ENCODE results near the gene NTNG1.

NTNG1 gene

DNA sequence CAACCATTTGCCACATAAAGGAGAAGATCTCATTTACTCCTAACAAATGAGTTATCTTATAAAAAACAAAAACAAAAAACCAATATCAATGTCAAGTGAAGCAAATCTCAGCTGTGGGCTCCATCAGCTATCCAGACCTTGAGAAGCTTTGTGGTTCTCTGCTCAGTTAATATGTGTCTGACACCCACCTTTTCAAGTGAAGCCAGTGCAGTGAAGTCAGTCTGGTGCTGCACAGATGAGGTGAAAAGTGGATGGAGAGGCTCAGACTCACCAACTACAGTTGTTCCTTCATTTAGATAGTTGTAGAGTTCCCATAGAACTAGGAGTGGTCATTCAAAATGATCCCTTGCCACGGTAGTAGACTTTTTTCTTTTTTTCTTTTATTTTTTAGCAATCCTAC is 106.8 kb downstream of the NTNG1 start:
- DNase-seq (ENCODE audit: low read depth) = no peak
- no peak overlapping the region for H3K4me3 ChIP-seq (ENCODE audit: low read depth, low read length)

DNA sequence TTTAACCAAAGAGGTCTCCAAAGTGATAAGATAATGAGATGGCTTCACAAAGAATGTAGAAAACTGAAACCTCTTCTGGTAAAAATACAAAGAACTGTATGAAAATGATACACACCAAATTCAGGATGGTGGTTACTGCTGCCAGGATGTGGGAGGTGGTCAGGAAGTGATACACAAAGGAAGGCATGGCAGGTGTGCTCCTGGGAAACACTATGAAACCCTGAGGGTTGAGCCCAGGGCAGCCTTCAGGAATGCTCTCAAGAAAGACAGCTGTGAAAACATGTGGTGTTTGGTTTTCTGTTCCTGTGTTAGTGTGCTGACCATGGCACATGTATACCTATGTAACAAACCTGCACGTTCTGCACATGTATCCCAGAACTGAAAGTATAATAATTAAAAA is 109.3 kb downstream of the NTNG1 start:
- H3K4me3 ChIP-seq (ENCODE audit: low read depth, low read length) = no peak overlapping the region
- DNase-seq (ENCODE audit: low read depth) = no peak

DNA sequence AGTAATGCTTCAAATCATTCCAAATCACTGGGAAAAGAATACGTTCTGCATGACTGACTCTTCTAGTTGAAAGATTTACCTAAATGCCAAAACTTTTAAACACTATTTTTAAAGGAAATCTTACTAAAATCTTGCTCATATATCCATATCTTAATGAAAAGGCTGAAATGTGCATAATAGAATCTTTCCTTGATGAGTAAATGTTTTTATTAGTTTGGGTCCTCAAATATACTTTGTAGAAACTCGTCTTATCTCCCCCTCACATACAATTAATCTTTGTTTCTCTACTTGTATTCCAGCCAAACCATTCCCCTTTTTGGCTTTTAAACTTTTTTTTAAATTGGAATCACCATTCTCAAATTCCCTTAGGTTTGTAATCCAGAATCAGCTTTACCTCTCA is 110.2 kb downstream of the NTNG1 start:
- no peak for DNase-seq (ENCODE audit: low read depth)
- H3K4me3 ChIP-seq (ENCODE audit: low read depth, low read length) = no peak overlapping the region

DNA sequence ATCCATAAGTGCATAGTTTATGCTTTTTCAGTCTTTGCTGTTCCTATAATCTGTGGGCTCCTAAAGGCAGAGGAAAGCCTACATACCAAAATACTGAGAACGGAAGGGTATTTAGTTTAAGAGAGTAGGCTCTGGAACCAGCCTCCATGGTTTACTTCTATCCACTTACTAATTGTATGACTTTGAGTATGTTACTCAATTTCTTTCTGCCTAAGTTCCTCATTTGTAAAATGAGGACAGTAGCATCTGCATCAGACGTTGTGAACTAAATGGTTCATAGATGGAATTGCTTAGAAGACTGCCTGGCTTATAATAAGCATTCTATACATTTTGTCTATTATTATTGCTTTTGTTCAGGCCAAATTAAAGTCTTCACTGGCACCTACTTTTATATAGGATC is 111.0 kb downstream of the NTNG1 start:
- H3K4me3 ChIP-seq (ENCODE audit: low read depth, low read length) = no peak overlapping the region
- DNase-seq (ENCODE audit: low read depth) = no peak

DNA sequence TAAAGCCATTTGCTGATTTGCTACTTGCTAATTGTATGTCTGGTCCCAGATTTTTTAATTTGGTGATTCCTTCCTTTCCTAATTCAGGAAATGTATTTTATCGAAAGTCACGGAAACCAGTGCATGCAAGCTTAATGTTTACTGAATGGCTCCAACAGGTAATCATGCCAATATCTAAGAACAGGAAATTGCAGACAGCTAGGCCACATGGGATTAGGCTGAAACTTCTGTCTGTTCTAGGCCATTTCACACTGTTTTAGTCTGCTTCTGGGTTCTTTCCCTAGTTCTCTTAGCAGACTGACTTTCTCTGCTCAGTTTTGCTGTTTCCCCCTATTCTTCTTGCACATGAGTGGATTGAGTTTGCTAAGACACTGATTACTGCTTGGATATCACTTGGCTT is 111.4 kb downstream of the NTNG1 start:
- H3K4me3 ChIP-seq (ENCODE audit: low read depth, low read length) = no peak overlapping the region
- no peak for DNase-seq (ENCODE audit: low read depth)

DNA sequence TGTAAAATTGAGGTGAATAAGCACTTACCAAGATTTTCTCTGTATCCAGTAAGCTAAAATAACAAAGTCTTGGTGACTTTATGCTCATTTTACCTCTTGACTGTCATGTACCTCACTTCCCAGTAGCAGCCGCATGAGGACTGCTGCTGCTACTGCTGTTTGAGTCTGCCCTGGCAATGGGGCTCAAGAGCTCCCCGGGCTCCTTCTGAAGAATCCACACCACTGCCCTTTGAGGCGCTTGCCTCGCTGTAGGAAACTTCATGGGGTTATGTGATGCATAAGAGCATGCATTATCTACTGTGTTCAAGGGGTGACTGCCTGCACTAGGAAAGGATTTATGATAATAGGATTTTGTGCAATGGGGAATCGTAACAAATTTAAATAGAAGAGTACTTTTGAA is 113.5 kb downstream of the NTNG1 start:
- no peak overlapping the region for H3K4me3 ChIP-seq (ENCODE audit: low read depth, low read length)
- no peak for DNase-seq (ENCODE audit: low read depth)

DNA sequence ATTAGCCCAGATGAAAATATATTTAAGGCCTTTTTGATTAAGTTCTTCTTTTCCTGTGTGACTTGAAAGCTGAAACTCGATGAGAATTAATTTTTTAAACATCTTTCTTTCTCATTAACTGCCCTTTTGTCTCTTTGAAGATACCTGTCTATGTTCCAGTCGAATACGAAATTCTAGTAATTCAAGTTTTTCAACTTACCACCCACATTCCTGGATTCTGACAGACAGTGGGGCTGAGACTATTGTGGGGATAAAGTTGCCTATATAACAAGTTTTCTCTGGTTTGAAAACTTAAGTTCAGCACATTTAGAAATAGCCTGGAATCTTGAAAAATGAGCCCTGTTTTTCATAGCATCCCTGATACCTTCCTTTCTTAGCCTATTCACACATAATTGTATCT is 114.6 kb downstream of the NTNG1 start:
- DNase-seq (ENCODE audit: low read depth) = no peak
- H3K4me3 ChIP-seq (ENCODE audit: low read depth, low read length) = no peak overlapping the region

DNA sequence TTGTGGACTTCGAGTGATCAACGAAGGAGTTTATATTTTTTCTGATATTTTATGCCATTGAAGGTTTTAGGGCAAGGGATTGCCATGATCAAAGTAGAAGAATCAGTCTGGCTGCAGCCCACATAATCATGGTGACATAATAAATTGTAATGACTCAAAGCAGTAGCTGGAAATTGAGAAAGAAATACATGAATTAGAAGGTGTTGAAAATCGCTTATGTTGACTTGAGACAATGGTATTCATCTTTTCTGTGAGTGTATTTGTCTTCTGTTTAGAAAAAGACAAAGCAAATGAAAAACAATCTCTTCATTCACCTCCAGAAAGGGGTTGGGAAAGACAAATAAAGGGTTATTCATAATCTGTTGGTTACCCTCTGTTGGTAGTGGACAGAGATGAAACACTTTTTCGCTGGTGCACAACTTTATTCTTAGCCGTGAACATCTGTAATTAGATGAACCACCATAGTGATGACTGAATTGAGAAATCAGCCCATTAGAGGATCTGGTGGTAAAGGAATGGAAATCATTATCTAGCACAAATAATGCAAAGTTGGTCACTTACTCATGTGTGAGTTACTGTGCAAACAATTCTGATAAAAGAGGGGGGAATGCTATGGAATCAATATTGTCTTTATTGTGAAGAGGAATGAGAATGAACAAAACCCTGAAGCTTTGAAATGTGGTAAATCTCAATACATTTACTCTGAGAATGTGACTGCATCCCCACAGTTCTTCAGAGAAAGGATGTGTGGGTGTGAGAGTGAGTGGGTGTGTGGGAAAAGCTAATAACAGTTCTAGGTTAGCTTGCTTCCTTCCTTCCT is 121.8 kb downstream of the NTNG1 start:
- DNase-seq (ENCODE audit: low read depth) = peak; percentile 33
- H3K4me3 ChIP-seq (ENCODE audit: low read depth, low read length) = no peak overlapping the region

DNA sequence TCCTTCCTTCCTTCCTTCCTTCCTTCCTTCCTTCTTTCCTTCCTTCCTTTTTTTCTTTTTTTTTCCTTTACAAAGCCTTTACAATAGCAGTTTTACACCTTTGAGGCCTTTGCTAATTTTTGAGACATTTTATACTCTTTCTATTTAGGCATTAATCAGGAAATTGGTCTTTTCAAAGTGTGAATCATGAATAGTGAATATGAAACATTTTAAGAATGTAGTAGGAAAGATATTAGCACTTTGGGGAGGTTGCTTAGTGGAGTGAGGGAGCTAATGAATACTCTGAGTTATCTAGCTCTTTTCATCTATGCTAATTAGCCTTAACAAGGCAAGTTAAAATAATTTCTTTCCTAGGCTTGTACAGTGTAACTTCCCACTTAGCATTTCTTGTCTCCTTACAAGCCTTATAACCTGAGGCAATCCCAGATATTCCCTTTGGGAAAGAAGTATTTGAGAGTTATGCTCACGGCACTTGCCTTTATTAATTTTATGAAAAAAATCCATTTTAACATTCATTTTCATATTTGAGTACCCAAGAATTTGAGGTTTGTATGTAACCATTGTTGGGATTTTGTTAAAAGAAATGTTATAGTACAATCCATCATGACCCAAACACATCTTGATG is 122.6 kb downstream of the NTNG1 start:
- no peak overlapping the region for H3K4me3 ChIP-seq (ENCODE audit: low read depth, low read length)
- no peak for DNase-seq (ENCODE audit: low read depth)

DNA sequence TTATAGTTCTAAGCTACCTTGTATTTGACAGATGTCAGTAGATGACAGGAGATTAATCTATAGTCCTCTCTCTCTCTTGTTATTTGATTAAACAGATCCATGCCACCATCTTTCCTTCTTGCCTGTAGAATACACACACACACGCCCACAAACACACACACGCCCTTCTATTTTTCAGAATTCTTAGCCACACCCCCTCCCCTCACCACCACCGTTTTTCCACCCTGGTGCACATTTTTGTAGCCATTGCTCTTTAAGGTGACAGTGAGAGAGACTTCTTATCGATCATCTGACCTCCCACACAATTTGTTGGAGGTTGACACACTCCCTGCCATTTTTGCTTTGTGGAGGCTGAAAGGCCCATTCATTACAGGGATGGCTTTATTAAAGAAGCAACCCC is 123.2 kb downstream of the NTNG1 start:
- DNase-seq (ENCODE audit: low read depth) = no peak
- H3K4me3 ChIP-seq (ENCODE audit: low read depth, low read length) = no peak overlapping the region

DNA sequence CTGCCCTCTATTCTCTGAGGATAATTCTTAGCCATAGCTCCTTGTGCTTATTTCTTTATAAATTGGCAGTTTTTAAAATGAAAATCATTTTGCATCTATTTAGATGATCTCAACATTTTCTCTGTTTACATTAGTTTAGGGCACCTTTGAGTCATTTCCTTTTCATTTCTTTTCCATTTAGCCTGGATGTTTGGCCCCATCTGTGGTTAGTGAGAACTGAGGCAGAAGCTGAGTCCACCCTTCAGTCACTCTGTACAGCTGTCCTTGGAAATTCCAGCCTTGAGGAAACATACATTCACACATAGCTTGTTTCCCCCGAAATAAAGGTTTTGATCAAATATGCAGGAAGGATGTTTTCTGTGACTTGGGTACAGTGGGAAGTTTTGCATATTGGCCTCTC is 123.7 kb downstream of the NTNG1 start:
- DNase-seq (ENCODE audit: low read depth) = no peak

DNA sequence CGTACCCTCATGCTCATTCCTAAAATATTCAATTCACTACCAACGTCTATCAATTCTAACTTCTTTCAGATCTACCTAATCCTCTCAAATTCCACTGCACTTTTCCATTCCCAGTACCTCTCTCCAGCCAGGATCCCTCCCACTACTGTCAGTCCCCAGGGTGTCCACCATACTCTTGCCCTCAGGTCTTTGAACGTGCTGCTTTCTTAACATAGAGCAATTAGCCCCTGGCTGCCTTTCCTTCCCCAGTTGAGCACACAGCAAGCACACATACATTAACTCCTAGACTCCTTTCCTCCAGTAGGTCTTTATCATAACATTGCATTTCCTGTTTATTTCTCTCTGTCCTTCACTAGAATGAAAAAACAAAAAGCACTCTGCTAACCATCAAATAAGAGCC is 126.7 kb downstream of the NTNG1 start:
- no peak overlapping the region for H3K4me3 ChIP-seq (ENCODE audit: low read depth, low read length)
- DNase-seq (ENCODE audit: low read depth) = no peak

More for the DNA sequence above, 123.7 kb downstream of the NTNG1 start:
- H3K4me3 ChIP-seq (ENCODE audit: low read depth, low read length) = no peak overlapping the region

DNA sequence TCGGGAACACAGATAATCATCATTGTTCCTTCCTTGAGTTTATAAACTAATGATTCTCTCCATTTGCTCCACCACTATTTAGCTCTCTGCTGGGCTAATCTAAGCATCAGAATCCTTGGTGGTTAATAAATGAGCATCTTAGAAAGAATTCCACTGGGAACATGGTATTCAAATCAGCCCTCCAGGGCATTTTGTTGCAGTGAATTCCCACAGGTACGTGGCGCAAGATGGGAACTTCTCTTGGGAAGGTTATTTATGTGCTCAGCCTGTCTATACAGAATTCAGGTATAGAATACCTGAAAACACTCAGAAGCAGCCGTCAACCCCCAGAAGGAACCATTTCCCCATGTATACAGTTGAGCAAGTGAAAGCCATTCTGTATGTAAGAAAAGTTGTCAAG is 131.5 kb downstream of the NTNG1 start:
- no peak overlapping the region for H3K4me3 ChIP-seq (ENCODE audit: low read depth, low read length)

DNA sequence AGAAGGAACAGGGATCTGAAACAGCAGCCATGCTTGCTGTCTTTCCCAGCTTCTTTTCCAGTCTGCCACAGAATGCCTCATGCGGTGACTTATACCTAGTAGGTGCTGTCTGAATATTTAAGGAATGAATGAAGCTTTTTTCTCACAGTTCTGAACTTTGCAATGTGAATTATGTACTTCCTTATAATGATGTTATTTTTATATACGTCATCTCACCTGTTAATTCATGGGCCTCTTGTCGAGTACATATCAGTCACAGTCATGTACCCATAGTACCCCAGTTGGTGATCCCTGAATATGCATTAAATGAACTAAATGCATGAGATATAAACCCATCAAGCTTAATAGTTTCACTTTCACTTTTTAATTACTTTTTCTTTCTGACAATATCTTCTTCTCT is 132.7 kb downstream of the NTNG1 start:
- H3K4me3 ChIP-seq (ENCODE audit: low read depth, low read length) = no peak overlapping the region
- no peak for DNase-seq (ENCODE audit: low read depth)

More for the DNA sequence above, 131.5 kb downstream of the NTNG1 start:
- DNase-seq (ENCODE audit: low read depth) = no peak

DNA sequence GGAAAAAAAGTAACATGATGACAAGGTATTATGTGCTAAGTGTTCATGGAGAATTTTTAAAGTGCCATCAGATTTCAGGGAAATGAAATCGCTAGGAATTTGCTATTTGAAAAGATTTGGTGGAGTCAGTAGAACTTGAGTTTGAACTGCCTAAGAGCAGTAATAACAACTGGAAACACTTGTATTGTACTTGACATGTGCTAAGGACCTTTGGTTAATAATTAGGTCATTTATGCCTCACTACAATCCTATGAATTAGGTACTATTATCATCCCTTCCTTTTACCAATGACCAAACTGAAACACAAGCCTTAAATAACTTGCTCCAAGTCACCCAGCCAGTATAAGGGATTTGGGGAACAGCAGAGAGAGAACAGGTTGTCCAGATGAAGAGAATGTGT is 133.4 kb downstream of the NTNG1 start:
- DNase-seq (ENCODE audit: low read depth) = no peak
- H3K4me3 ChIP-seq (ENCODE audit: low read depth, low read length) = no peak overlapping the region

DNA sequence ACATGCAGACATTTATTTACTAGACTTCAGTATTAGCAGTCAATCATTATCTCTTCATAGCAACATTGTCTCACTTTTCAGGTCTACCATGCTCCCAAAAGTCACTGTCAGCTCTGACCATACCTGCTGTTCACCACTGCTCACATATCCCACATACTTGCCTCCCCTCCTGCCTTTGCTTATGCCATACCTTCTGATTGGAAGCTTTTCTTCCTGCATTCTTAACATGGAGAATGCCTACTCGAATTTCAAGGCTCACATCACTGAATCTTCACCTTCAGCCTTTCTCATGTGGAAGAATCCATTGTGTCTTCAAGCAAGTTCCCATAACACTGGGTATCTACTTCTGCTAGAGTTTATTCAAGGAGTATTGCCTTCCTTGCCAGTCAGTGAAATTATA is 135.4 kb downstream of the NTNG1 start:
- DNase-seq (ENCODE audit: low read depth) = no peak
- H3K4me3 ChIP-seq (ENCODE audit: low read depth, low read length) = no peak overlapping the region

DNA sequence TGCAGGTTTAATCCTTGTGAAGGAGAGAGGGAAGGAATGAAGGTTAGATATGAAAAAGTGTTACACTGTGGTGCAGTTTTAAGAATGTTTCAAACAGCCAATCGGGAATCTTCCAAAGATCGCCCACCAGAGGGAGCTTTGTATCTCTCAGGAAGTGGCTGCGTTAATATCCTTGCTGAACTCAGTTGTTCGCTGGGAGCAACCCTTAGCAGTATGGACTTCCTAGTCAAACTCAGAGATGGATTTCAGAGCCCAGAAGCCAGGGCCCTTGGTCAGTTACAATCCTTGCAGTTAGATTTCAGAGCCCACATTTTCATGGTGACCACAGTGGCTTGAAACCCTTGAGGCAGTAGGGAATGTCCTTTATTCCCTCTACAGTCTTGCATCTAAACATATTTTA is 136.2 kb downstream of the NTNG1 start:
- no peak for DNase-seq (ENCODE audit: low read depth)
- no peak overlapping the region for H3K4me3 ChIP-seq (ENCODE audit: low read depth, low read length)

DNA sequence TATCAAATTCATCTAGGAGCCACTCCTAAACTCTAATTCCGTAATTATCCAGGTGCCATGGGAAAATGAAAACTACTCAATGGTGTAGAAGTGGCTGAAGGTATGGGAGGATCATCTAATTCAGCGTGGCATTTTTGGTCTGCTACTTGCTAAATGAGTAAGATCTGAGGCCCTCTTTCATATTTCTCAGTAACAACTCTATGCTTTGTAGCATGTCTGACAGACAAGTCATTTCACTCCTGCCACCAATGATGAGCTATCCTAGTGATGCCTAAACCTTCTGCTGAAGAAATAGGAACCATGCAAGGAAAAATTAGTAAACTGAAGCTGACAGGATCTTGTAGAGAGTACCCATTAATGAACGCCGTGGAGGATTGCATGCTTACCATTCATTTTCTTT is 145.3 kb downstream of the NTNG1 start:
- no peak for DNase-seq (ENCODE audit: low read depth)
- no peak overlapping the region for H3K4me3 ChIP-seq (ENCODE audit: low read depth, low read length)

DNA sequence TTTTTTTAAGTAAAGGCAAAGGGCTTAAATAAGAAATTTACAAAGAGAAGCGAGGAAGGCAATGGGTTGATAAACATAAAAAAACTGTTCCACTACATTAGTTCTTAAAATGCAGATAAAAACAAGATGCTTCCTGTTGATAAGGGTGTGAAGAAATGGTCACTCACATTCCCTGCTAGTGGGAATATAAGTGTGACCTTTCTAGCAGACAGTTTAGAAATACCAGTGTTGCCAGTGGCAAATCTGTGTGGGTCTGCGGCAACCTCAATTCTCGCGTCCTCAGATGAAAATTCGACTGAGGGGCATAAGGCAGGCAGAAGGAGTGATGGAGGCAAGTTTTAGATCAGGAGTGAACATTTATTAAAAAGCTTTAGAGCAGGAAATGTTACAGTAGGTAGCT is 151.1 kb downstream of the NTNG1 start:
- DNase-seq (ENCODE audit: low read depth) = no peak

DNA sequence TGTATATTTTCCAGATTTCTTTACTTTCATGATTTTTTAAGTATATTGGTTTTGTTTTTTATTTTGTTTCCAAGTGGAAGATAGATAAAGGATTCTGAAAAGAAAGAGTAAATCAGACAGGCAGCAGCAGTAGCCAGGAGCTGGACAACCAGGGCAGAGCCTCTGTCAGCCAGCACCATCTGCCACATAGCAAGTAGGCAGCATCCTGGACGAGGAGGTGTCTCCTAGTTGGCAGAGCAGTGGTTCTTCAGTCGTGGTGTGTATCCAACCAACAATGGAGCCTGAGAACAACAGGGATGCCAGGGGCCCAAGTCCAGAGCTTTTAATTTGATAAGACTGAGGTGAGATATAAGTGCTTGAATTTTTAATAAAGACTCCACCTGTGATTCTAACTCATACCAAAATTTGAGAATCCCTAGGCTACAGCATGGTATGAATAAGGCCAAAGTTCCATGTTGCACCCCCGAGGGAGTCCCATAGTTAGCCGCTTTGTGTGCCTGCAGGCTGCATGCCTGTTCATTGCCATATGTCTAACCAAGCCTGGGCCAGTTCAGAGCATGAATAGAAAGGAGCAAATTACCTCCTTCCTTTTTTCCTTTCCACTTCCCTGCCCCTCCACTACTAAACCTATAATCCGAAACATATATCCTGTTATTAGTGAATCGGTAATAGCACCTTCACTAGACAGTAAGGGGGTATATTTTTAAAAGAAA is 153.2 kb downstream of the NTNG1 start:
- no peak overlapping the region for H3K4me3 ChIP-seq (ENCODE audit: low read depth, low read length)
- DNase-seq (ENCODE audit: low read depth) = no peak

More for the DNA sequence above, 151.1 kb downstream of the NTNG1 start:
- no peak overlapping the region for H3K4me3 ChIP-seq (ENCODE audit: low read depth, low read length)

DNA sequence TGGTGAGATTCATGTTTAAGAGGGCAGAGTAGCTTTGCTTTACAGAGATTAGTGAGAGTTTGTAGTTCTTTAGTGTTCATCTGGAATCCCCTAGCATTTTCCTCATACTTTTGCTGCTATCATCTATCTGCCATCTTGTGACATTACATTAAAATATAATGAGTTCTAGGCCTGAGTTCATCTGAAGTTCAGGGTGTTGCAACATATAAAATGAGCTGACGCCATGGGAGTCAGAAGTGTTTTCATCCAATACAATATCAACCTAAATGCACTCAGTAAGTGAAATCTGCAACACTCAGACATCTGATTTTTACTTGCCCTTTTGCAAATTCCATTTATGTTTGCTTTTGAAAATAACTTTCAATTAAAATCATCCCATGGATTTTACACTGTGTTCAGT is 153.8 kb downstream of the NTNG1 start:
- H3K4me3 ChIP-seq (ENCODE audit: low read depth, low read length) = no peak overlapping the region
- peak; percentile 4 for DNase-seq (ENCODE audit: low read depth)
